K562 (cell line): ENCODE data around the gene SORT1. TPM values are rescaled to one million over a fixed set of nuclear protein-coding genes. Genes with fewer than 3 reads are reported as not detected.
A peak's percentile ranks its signal among the peaks of the same experiment; 100 is the strongest.

Source experiments
- BCL6 ChIP-seq: fragments of 250-450 bp; sonication (Bioruptor Pico); IDR thresholded peaks from 2 replicates; pipeline ENCODE4 v1.4.0; 2020
- C11orf30 ChIP-seq: fragments of 450-650 bp; IDR thresholded peaks from 2 replicates; pipeline ENCODE4 v1.6.1; 2016; ENCODE audit warnings: low read depth, mild to moderate bottlenecking
- CAMTA2 ChIP-seq: fragments of 250-450 bp; sonication (Bioruptor Pico); conservative IDR thresholded peaks from 2 replicates; pipeline ENCODE4 v1.5.1; 2022
- CBFA2T2 ChIP-seq: fragments of 450-650 bp; conservative IDR thresholded peaks from 2 replicates; pipeline ENCODE4 v1.6.1; 2017; ENCODE audit warnings: mild to moderate bottlenecking
- CEBPB ChIP-seq: fragments of 450-650 bp; IDR thresholded peaks from 2 replicates; pipeline ENCODE4 v1.6.1; 2016; ENCODE audit warnings: missing genetic modification characterization, missing compliant biosample characterization
- CEBPZ ChIP-seq: fragments of 150-350 bp; IDR thresholded peaks from 2 replicates; pipeline ENCODE4 v1.6.1; 2014; ENCODE audit warnings: low read depth, mild to moderate bottlenecking, low read length, borderline replicate concordance
- CREB1 ChIP-seq, 2 experiments: sonication (generic) in 1 of 2; formaldehyde crosslinking in 1 of 2; IDR thresholded peaks; 2 replicates each; pipeline versions ENCODE4 v1.6.1 to v1.8.0; 2012 to 2022; ENCODE audit warnings: inconsistent platforms in 1 of 2, mild to moderate bottlenecking in 1 of 2, missing genetic modification reagents in 1 of 2, moderate library complexity in 1 of 2
- FOXP1 ChIP-seq: sonication (generic); formaldehyde crosslinking; IDR thresholded peaks from 2 replicates; pipeline ENCODE4 v1.8.0; 2022; ENCODE audit warnings: mild to moderate bottlenecking, missing genetic modification reagents
- HDAC6 ChIP-seq: IDR thresholded peaks from 2 replicates; pipeline ENCODE4 v1.6.1; 2012; ENCODE audit warnings: low read depth, mild to moderate bottlenecking, control low read depth, inconsistent platforms, low read length, moderate library complexity
- HSF4 ChIP-seq: fragments of 250-450 bp; sonication (Bioruptor Pico); IDR thresholded peaks from 2 replicates; pipeline ENCODE4 v2.1.2; 2022; ENCODE audit warnings: mild to moderate bottlenecking, moderate library complexity, borderline replicate concordance
- ID3 ChIP-seq, 2 experiments: fragments of 250-450 bp in 1 of 2; fragments of 450-650 bp in 1 of 2; sonication (Bioruptor Pico) in 1 of 2; IDR thresholded peaks; 2 replicates each; pipeline versions ENCODE4 v1.6.1 to v1.8.0; 2016 to 2021; ENCODE audit warnings: mild to moderate bottlenecking in 2 of 2, moderate library complexity in 2 of 2, missing compliant biosample characterization in 1 of 2, missing genetic modification characterization in 1 of 2
- KLF1 ChIP-seq: fragments of 450-650 bp; IDR thresholded peaks from 2 replicates; pipeline ENCODE4 v1.6.1; 2016; ENCODE audit warnings: missing genetic modification characterization, missing compliant biosample characterization
- LCOR ChIP-seq: sonication (generic); formaldehyde crosslinking; IDR thresholded peaks from 2 replicates; pipeline ENCODE4 v1.8.0; 2022; ENCODE audit warnings: mild to moderate bottlenecking, missing genetic modification reagents
- NR2F6 ChIP-seq: fragments of 450-650 bp; formaldehyde crosslinking; IDR thresholded peaks from 2 replicates; pipeline ENCODE4 v1.4.0; 2020; ENCODE audit warnings: mild to moderate bottlenecking
- PTRF ChIP-seq: fragments of 450-650 bp; IDR thresholded peaks from 2 replicates; pipeline ENCODE4 v1.6.1; 2016; ENCODE audit warnings: mild to moderate bottlenecking, missing genetic modification characterization, missing compliant biosample characterization
- SMAD3 ChIP-seq: fragments of 450-650 bp; formaldehyde crosslinking; conservative IDR thresholded peaks from 2 replicates; pipeline ENCODE4 v1.4.0; 2020; ENCODE audit warnings: mild to moderate bottlenecking
- TRIM24 ChIP-seq, 2 experiments: fragments of 450-650 bp; IDR thresholded peaks; 2 replicates each; pipeline ENCODE4 v1.6.1; 2016
- ZNF431 ChIP-seq: sonication (generic); formaldehyde crosslinking; IDR thresholded peaks from 2 replicates; pipeline ENCODE4 v1.8.0; 2022; ENCODE audit warnings: mild to moderate bottlenecking, missing genetic modification reagents
- polyA plus RNA-seq, 8 experiments: library from polyadenylated mRNA; depleted of rRNA in 4 of 8; stranded (reverse) in 5 of 8; unstranded in 3 of 8; fragments of >200 nt; fragmentation: Nextera tagmentation in 2 of 8; fragmentation: Illumina TruSeq in 1 of 8; extraction: Ambion mirVana in 2 of 8; extraction: Trizol in 1 of 8; gene quantifications; 2 replicates each; pipeline versions ENCODE4 v1.2.1 to v1.2.3, GENCODE V29; 2011 to 2014; ENCODE audit warnings: inconsistent platforms in 1 of 8, missing spikeins in 1 of 8
- total RNA-seq, 7 experiments: library from RNA; depleted of rRNA in 6 of 7; stranded (reverse); fragments of >200 nt in 6 of 7; fragmentation: Illumina TruSeq in 2 of 7; extraction: Trizol in 2 of 7; gene quantifications; 2 replicates each; pipeline versions ENCODE4 v1.2.1 to v1.2.3, GENCODE V29; 2011 to 2021; ENCODE audit warnings: low replicate concordance in 1 of 7
- TF ChIP-seq, protein P1 (sequence below), 3 experiments: IDR thresholded peaks in 2 of 3; conservative IDR thresholded peaks in 1 of 3; 2 replicates each; pipeline ENCODE4 v1.5.1; 2011 to 2012; ENCODE audit warnings: low read length in 3 of 3, mild to moderate bottlenecking in 3 of 3, control low read depth in 2 of 3, improper control_type of control experiment in 1 of 3, inconsistent platforms in 1 of 3, low read depth in 1 of 3, mixed read lengths in 1 of 3, moderate library complexity in 1 of 3; ENCODE audit not compliant: insufficient read depth in 2 of 3
- TF ChIP-seq, protein P2 (sequence below): sonication (generic); formaldehyde crosslinking; IDR thresholded peaks from 2 replicates; pipeline ENCODE4 v1.8.1; 2023; ENCODE audit warnings: mild to moderate bottlenecking, missing genetic modification reagents

SORT1 gene
- total and polyA plus RNA-seq, 9 of the 15 experiments (the other 6 are each of a cell fraction or from before 2014, with no cell fraction given) = 27.4 to 112 (median 65.0) TPM

DNA sequence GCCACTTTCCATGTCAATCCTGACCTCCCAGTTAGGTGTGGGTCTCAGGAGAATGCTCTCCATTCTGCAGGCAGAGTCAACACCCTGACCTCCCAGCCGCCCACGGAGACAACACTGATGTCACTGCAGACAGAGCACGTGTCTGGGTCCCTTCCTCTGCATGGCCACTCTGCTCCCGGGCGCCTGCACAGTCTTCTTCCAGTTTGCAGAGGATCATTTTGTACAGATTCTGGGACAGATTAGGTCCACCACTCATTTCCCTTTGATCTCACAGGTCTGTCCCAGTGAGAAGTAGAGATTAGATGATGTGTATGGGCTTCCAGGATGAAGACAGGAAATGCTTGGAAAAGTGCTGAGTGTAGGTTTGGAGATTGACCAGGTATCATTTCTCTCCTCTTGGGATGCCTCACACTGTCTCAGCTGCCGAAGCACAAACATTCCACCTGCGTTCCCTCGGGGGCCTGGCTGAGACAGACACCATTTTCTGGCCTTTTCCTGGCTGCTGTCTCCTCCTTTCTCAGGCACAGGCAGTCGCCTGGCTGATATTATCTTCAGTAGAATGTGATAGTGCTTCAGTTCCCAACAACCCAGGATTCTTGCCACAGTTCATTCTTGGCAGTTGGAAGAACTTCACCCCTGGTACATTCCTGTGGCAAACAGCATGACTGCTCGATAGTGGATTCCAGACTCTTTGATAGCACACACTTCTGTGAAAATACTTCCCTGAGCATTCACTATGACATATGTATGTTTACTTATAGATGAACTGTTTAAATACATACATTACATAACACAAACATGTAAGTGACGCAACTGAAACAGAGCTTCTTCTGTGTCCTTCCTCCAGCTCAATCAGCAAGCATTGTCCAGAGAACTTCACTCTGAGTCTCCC lies 98.8 kb downstream of the SORT1 start (continued):
- no peak for TF ChIP-seq CEBPZ
- TF ChIP-seq ZNF431 (CRISPR knock-in tag) = no peak
- TF ChIP-seq CREB1 (IDR thresholded peaks at IDR 0.05) = no peak
- TF ChIP-seq CREB1 (CRISPR knock-in tag; IDR thresholded peaks at IDR 0.05) = peak; percentile 27; the same call in 1 of the 2 replicates
- no peak for TF ChIP-seq TRIM24 (IDR thresholded peaks at IDR 0.05)
- no peak for TF ChIP-seq LCOR (CRISPR knock-in tag)
- 0 out of 2 replicates have a peak, but pooled peaks have one; percentile 42 for TF ChIP-seq PTRF (tag)
- TF ChIP-seq, protein P1, sequence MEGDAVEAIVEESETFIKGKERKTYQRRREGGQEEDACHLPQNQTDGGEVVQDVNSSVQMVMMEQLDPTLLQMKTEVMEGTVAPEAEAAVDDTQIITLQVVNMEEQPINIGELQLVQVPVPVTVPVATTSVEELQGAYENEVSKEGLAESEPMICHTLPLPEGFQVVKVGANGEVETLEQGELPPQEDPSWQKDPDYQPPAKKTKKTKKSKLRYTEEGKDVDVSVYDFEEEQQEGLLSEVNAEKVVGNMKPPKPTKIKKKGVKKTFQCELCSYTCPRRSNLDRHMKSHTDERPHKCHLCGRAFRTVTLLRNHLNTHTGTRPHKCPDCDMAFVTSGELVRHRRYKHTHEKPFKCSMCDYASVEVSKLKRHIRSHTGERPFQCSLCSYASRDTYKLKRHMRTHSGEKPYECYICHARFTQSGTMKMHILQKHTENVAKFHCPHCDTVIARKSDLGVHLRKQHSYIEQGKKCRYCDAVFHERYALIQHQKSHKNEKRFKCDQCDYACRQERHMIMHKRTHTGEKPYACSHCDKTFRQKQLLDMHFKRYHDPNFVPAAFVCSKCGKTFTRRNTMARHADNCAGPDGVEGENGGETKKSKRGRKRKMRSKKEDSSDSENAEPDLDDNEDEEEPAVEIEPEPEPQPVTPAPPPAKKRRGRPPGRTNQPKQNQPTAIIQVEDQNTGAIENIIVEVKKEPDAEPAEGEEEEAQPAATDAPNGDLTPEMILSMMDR (IDR thresholded peaks at IDR 0.05 in 2 of 3, conservative IDR thresholded peaks at IDR 0.05 in 1 of 3; ENCODE audit: insufficient read depth in 2 of 3, low read depth in 1 of 3, low read length in 3 of 3) = no peak
- TF ChIP-seq ID3 (CRISPR knock-in tag; IDR thresholded peaks at IDR 0.05) = no peak
- peak; percentile 68 for TF ChIP-seq ID3 (tag; IDR thresholded peaks at IDR 0.05)
- peak; percentile 91 for TF ChIP-seq CEBPB
- TF ChIP-seq KLF1 (tag) = no peak
- no peak for TF ChIP-seq HSF4
- TF ChIP-seq CBFA2T2 = 0 out of 2 replicates have a peak, but pooled peaks have one; percentile 7
- TF ChIP-seq, protein P2, sequence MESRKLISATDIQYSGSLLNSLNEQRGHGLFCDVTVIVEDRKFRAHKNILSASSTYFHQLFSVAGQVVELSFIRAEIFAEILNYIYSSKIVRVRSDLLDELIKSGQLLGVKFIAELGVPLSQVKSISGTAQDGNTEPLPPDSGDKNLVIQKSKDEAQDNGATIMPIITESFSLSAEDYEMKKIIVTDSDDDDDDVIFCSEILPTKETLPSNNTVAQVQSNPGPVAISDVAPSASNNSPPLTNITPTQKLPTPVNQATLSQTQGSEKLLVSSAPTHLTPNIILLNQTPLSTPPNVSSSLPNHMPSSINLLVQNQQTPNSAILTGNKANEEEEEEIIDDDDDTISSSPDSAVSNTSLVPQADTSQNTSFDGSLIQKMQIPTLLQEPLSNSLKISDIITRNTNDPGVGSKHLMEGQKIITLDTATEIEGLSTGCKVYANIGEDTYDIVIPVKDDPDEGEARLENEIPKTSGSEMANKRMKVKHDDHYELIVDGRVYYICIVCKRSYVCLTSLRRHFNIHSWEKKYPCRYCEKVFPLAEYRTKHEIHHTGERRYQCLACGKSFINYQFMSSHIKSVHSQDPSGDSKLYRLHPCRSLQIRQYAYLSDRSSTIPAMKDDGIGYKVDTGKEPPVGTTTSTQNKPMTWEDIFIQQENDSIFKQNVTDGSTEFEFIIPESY (CRISPR knock-in tag) = peak; percentile 14; the same call in 1 of the 2 replicates
- TF ChIP-seq FOXP1 (CRISPR knock-in tag) = peak; percentile 65; the same call in 1 of the 2 replicates
- no peak for TF ChIP-seq CAMTA2 (CRISPR knock-in tag)
- TF ChIP-seq NR2F6 (CRISPR knock-in tag) = no peak
- TF ChIP-seq C11orf30 = peak; percentile 84
- TF ChIP-seq BCL6 (CRISPR knock-in tag) = no peak
- TF ChIP-seq SMAD3 (CRISPR knock-in tag) = no peak
- no peak for TF ChIP-seq HDAC6
